GM18951 (cell line): ENCODE measurements around the gene SLC25A21.
"Not testable (repeated sequence)": the region's sequence is repeated elsewhere in the genome, so short reads cannot be mapped to it uniquely, and the experiment has no call there.

ENCODE experiments used
- POLR2A ChIP-seq: IDR thresholded peaks from 4 replicates; pipeline ENCODE4 v1.6.1; 2011; ENCODE audit warnings: mild to moderate bottlenecking; ENCODE audit not compliant: insufficient read length, insufficient read depth; ENCODE audit errors: extremely low read depth
- in situ Hi-C: fragments of 300-500 bp; cut with MboI; formaldehyde crosslinking; loops from one replicate; pipeline ENCODE4 v1.12.0; 2022; ENCODE audit warnings: low sequenced_read_pairs, mixed read lengths, inconsistent platforms; ENCODE audit not compliant: unreplicated experiment

Gene SLC25A21

DNA sequence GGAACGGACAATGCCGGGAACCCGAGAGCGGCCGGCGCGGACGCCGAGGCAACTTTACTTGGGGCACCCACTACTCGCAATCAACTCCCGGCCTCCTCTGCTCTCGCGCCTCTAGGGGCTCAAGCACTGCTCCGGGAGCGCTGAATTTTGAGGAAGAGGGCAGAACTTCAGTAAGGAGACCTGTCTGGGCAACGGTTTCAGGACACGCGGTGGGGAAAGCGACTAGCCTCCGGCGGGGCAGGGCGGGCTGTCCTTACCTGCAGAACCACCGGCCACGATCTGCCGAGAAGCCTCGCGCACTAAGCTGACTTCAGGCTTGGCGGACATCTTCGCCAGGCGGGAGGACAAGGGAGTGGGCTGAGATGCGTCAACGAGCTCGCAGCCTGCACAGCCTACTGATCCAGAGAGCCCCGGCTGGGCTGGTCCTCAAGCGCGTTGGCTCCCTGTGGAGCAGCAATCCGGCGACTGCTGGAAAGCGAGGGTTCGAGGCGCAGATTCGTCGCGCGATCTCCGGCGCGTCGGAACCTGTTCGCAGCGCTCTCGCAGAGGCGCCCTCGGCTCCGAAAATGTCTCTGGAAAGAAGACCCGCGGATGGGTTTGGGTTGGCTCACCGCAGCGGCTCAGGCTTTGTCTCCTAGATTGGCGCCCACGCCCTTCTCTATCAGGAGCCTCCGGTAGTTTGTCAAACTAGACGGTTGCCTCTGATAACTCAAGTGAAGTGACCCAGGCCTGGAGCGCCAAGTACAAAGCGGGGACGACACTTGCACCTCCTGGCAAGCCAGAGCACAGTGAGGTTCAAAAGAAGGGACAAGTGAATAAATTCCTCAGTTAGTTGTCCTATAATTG, at the start of gene SLC25A21:
TSS of gene SLC25A21 (minus strand) at position 583 of the 846 bp plus-strand sequence.
- TF ChIP-seq POLR2A, result no peak
- in situ Hi-C loops, result no loop called here

DNA sequence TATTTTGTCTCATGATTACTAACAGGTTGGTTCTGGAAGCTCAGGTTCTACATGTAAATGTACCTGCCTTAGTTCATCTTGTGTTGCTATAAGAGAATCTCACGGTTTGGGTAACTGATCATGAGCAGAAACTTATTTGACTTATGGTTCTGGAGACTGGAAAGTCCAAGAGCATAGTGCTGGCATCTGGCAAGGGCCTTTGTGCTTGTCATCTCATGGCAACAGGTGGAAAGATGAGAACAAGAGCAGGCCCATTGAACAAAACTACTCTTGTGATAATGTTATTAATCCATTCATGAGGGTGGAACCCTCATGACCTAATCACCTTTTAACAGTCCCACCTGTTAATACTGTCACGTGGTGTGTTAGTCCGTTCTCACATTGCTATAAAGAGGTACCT, 48.7 kb upstream of the SLC25A21 start:
- TF ChIP-seq POLR2A, result no peak
- in situ Hi-C loops, result no loop called here

DNA sequence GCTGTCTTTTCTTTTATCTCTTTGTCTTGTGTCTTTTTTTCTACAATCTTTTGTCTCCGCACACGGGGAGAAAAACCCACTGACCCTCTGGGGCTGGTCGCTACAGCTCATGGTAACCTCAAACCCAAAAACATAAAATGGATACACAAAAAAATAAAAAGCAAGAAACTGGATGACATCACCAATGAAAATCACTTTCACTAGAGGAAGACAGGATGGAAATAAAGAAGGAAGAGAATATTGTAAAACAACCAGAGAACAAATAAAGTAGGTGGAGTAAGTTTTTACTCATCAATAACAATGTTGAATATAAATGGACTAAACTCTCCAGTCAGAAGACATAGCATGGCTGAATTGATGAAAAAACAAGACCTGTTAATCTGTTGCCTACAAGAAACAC, 42.9 kb upstream of the SLC25A21 start:
- in situ Hi-C loops, result no loop called here
- TF ChIP-seq POLR2A, result no peak

DNA sequence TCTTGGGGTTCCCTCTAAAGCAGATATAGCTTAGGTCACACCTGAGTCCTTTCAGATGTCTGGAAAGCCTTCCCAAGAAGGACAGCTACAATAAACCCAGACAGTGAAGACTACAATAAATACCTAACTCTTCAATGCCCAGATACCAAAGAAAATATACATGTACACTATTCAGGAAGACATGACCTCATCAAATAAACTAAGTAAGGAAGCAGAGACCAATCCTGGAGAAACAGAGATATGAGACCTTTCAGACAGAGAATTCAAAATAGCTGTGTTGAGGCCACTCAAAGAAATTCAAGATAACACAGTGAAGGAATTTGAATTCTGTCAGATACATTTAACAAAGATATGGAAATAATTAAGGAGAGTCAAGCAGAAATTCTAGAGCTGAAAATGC, 40.6 kb upstream of the SLC25A21 start:
- in situ Hi-C loops, result no loop called here
- no peak for TF ChIP-seq POLR2A

DNA sequence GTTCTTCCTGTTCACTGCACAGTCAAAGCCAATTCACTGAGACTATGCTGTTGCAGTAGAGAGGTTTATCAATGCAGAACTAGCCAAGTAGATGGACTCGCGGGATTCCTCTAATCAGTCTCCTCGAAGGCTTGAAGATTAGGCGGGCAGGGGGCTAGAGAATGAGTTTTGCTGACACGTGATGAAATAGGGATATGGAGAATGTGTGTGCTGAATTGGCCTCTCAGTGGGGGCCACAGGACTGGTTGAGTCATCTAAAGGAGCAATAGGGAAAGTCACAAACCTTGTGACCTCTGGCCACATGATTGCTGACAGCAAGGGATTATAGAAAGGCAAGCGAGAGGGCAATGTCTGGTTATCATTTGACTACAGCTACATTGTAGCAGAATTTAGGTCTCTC, 38.0 kb upstream of the SLC25A21 start:
- TF ChIP-seq POLR2A, result no peak
- in situ Hi-C loops, result no loop called here

DNA sequence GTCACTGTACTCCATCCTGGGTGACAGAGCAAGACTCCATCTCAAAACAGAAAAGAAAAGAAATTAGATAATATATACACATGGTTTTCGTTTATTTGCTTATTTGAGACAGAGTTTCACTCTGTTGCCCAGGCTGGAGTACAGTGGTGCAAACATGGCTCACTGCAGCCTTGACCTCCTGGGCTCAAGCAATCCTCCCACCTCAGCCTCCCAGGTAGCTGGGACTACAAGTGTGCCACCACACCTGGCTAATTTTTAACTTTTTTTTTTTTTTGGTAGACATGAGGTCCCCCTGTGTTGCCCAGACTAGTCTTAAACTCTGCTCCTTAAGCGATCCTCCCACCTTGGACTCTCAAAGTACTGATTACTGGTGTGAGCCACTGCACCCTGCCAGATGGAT, 37.2 kb upstream of the SLC25A21 start:
- in situ Hi-C loops, result not testable (repeated sequence)

DNA sequence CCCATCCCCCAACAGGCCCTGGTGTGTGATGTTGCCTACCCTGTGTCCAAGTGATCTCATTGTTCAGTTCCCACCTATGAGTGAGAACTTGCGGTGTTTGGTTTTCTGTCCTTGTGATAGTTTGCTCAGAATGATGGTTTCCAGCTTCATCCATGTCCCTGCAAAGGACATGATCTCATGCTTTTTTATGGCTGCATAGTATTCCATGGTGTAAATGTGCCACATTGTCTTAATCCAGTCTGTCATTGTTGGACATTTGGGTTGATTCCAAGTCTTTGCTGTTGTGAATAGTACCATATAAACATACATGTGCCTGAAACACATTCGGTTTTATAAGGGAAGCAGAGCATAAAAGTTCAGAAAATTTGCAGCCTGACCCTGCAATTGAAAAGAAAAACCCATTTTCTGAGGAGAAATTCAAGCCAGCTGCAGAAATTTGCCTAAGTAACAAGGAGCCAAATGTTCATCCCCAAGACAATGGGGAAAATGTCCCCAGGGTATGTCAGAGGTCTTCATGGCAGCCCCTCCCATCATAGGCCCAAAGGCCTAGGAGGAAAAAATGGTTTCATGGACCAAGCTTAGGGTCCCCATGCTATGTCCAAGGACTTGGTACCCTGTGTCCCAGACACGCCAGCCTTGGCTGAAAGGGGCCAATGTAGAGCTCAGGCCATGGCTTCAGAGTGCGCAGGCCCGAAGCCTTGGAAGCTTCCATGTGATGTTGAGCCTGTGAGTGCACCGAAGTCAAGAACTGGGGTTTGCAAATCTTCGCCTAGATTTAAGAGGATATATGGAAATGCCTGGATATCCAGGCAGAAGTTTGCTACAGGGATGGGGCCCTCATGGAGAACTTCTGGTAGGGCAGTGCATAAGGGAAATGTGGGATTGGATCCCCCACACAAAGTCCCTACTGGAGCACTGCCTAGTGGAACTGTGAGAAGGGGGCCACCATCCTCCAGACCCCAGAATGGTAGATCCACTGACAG, 33.5 kb upstream of the SLC25A21 start:
- in situ Hi-C loops, result not testable (repeated sequence)

DNA sequence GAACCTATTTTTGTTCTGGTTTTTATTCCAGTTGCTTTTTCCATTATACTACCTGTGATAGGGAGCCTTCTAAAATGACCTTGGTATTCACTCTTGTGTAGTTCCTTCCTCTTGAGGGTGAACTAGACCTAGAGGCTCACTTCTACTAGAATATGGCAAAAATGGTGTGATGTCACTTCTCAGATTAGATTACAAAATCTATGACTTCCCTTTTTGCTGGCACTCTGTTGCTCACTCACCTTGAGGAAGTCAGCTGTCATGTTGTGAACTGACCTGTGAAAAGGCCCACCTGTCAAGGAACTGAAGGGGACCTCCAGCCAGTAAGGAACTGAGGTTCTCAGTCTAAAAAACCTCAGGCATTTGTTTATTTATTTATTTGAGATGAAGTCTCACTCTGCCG, 31.0 kb upstream of the SLC25A21 start:
- in situ Hi-C loops, result no loop called here
- TF ChIP-seq POLR2A, result no peak

DNA sequence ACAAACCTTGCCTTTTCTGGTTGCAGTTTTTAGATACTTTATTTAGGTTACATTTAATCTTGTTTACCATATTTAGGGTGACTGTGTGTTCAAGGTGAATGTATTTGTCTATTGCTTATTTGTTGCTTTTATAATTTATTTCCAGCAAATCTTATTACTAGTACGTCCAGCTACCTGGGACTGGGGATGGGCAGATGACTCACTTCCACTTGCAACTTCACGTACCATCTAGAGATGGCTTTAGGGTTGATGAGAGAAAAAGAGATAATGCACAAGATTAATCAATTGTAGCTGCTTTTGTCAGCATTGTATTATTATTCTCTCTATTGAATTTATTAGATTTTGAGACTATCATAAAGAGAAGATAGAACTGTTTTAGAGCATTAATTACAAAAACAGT, 30.4 kb upstream of the SLC25A21 start:
- in situ Hi-C loops, result no loop called here

DNA sequence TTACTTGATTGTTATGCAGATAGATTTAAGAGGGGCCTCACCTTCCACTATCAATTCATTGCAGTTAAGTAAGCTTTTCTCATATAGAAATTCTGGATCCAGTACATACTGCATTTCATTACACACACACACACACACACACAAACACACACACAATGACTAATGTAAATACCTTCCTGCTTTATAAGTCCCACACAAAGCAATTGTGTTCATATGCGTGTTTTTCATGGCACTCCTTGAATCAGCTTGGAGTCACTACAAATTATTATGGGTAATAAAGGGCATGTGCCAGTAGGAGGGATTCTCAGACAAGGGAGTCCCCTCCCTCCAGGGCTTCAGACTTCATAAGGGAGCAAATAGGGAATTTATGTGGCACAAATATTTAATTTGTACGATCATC, 29.9 kb upstream of the SLC25A21 start:
- in situ Hi-C loops, result no loop called here
- no peak for TF ChIP-seq POLR2A

More for the DNA sequence above, 30.4 kb upstream of the SLC25A21 start:
- TF ChIP-seq POLR2A, result no peak

DNA sequence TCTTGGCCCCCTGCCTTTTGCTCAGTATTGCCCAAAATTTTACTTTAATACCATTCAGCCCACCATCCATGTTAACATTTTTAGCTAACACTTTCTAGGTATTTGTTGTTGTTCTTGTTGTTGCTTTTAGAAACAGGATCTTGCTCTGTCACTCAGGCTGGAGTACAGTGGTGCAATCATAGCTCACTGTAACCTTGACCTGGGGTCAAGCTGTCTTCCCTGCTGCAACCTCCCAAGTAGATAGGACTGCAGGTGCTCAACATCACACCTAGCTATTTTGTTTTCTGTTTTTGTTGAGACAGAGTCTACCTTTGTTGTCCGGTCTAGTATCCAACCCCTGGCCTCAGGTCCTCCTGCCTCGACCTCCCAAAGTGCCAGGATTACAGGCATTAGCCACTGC, 29.3 kb upstream of the SLC25A21 start:
- in situ Hi-C loops, result no loop called here
- TF ChIP-seq POLR2A, result no peak

DNA sequence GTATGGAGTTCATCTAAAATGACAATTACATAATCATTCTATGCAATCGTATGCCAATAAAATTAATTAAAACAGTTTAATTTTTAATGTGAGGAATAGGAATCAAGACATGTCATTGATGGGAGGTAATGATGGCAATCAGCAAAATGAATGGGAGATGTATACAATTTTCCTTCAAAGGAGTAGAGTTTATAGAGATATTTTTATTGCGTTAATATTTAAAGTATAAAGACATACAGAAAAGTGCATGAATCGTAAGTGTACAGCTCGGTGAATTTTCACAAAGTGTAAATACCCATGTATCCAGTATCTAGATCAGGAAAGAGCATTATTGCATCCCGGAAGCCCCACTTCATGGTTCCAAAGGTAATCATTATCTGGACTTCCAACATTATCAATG, 26.5 kb upstream of the SLC25A21 start:
- in situ Hi-C loops, result no loop called here
- no peak for TF ChIP-seq POLR2A

DNA sequence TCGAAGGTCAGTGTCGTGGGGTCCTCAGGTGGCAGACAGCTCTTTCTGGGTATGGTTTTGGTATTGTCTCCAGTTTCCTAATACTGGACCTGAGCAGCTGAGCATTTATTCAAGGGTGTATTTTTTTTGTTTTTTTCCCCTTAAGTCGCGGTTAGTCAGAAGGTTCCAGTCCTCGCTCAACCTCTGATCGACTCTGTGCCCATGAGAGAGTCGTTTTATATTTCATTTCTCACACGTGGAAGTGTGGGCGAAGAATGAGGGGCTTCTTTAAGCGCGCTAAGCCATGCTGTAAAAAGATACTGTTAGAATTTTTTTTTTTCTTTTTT, 25.8 kb upstream of the SLC25A21 start:
- in situ Hi-C loops, result no loop called here
- TF ChIP-seq POLR2A, result no peak
